Activated CD4-positive, alpha-beta T cell treated with anti-CD3 and anti-CD28 coated beads, Interleukin-2, amount 10 ng/mL, durations not matched to agents 24 days and 14 days (primary cell): ENCODE data around the gene ITIH6. TPM values are rescaled to one million over a fixed set of nuclear protein-coding genes. Genes with fewer than 3 reads are reported as not detected.
"Not testable (repeated sequence)": the region's sequence is repeated elsewhere in the genome, so short reads cannot be mapped to it uniquely, and the experiment has no call there.

ENCODE experiments used
- DNase-seq: peaks from one replicate; pipeline ENCODE4 v3.0.0; 2022
- H3K27ac Mint-ChIP-seq: one replicate; pipeline ENCODE4 v1.8.0; 2022; ENCODE audit warnings: mild to moderate bottlenecking, mixed read lengths
- H3K27me3 Mint-ChIP-seq: one replicate; pipeline ENCODE4 v1.8.0; 2022; ENCODE audit warnings: mixed read lengths
- H3K36me3 Mint-ChIP-seq: one replicate; pipeline ENCODE4 v1.8.0; 2022; ENCODE audit warnings: low read depth, mild to moderate bottlenecking, mixed read lengths
- H3K4me1 Mint-ChIP-seq: one replicate; pipeline ENCODE4 v1.8.0; 2021; ENCODE audit warnings: mixed read lengths
- H3K4me3 Mint-ChIP-seq: one replicate; pipeline ENCODE4 v1.8.0; 2022; ENCODE audit warnings: mild to moderate bottlenecking, moderate library complexity, mixed read lengths
- H3K9me3 Mint-ChIP-seq: one replicate; pipeline ENCODE4 v1.8.0; 2021; ENCODE audit warnings: mixed read lengths
- intact Hi-C: fragments of 100-400 bp; cut with micrococcal nuclease; formaldehyde crosslinking; loops from one replicate; pipeline ENCODE4 v1.15.1; 2023
- total RNA-seq: library from RNA; stranded (reverse); gene quantifications from 2 replicates; pipeline ENCODE4 v1.2.3, GENCODE V29; 2022

ITIH6 gene
- total RNA-seq, 1 donor from 2014 or later, result not detected

DNA sequence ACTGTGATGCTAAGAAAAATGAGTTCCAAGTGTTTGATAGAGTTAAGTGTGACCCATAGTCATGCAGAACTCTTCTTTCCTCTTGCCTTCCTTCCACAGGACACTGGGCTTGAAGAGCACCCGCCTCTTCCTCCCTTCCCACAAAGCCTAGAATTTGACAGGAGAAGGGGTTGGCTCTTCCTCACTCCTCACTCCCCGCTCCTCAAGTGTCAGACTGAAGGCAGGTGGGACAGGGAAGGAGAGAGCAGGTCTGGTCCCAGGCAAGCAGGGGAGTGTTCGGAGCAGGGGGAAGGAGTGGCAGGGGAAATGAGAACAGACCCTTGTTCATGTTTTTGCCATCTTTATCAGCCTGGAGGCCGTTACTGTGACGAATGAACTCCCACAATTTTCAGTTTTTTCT, 20.2 kb upstream of the ITIH6 start:
- Mint-ChIP-seq H3K4me1 (peaks cover 2% of the 10 kb centered on the region), H3K4me3 (no peak overlapping the region), H3K27ac (no peak overlapping the region), H3K27me3 (no peaks in the 10 kb centered on the region), H3K36me3 (peaks cover 16% of the 10 kb centered on the region), H3K9me3 (no peaks in the 10 kb centered on the region)
- DNase-seq, result peak; percentile 19
- intact Hi-C loops, result no loop called here

DNA sequence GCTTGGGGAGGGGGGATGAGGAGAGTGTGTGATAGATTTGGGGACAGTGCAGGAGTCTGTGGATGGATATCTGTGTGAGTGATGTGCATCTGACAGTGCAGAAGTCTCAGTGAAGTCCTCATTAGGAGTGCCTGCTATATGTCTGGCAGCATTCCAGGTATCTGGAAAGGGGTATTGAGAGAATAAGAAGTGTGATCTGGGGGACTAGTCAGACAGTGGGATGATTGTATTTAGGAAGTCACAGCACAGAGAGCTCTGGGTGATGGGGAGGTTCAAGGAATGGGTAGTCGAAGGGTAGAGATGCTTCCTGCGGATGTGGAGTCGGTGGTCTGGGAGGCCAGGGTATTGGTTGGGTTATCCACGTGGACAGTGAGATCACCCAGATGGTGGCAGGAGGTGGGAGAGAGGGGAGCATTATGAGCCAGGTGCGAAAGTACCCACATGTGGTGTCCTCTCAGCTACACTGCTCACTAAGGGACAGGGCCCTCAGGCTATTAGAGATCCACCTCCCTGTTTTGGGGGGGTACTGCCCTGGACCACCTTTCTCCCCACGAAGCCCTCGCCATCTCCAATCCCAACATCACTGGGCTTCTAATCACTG, 19.3 kb upstream of the ITIH6 start:
- Mint-ChIP-seq H3K9me3 (no peaks in the 10 kb centered on the region), H3K4me1 (peaks cover 2% of the 10 kb centered on the region), H3K4me3 (no peak overlapping the region), H3K36me3 (peaks cover 16% of the 10 kb centered on the region), H3K27me3 (no peaks in the 10 kb centered on the region), H3K27ac (no peak overlapping the region)
- DNase-seq, result peak; percentile 44
- intact Hi-C loops, result no loop called here

DNA sequence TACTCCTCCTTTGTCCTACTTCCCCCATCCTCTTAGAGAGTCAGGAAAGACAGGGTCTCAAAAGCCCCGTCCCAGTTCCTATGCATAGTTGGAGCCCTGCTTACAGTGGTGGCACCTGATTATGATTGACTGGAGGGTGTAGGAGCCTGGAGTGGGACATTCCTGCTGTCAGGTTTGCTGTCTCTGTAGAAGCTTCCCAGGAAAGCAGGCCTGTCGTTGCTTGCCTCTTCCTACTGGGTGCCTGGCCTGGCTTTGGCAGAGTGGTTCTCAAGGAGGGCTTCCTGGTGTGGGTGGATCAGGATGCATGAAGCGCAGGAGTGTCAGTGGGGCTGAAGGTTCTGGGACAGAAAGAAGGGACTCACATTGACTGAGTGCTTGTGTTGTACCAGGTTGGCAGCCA, 14.3 kb upstream of the ITIH6 start:
- peaks cover 28% of the 10 kb centered on the region for H3K36me3 Mint-ChIP-seq
- no peaks in the 10 kb centered on the region for H3K9me3 Mint-ChIP-seq
- no peak overlapping the region for H3K27ac Mint-ChIP-seq
- H3K27me3 Mint-ChIP-seq, result peaks cover 6% of the 10 kb centered on the region
- no peak for DNase-seq
- H3K4me3 Mint-ChIP-seq, result no peak overlapping the region
- peaks cover 18% of the 10 kb centered on the region for H3K4me1 Mint-ChIP-seq
- intact Hi-C loops, result no loop called here

DNA sequence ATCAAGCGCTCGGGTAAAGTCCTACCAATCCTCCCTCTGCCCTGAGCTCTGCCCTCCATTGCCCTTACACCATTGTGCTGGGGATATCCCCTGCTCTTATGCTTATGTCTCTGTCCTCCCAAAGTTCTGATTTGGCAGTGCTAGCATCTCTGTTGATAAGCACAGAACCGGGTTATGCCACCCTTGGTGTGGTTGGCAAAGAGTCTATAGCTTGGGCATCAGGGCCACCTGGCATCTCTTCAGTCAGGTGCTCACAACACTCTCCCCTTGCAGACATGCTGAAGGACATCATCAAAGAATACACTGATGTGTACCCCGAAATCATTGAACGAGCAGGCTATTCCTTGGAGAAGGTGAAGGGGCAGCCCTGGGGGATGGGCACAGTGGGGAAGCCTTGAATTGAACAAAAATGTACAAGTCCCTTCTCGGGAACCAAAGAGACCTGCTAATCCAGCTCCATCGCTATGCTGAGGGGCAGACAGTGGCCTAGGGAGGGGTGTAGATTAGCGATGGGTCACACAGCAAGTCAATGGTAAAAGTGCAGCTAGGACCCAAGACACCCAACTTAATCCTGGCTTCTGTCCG, 13.3 kb upstream of the ITIH6 start:
- H3K9me3 Mint-ChIP-seq, result no peaks in the 10 kb centered on the region
- peaks cover 27% of the 10 kb centered on the region for H3K36me3 Mint-ChIP-seq
- H3K27ac Mint-ChIP-seq, result no peak overlapping the region
- H3K27me3 Mint-ChIP-seq, result peaks cover 8% of the 10 kb centered on the region
- peaks cover 18% of the 10 kb centered on the region for H3K4me1 Mint-ChIP-seq
- no peak for DNase-seq
- peak overlapping the region; percentile 28 for H3K4me3 Mint-ChIP-seq
- intact Hi-C loops, result no loop called here

DNA sequence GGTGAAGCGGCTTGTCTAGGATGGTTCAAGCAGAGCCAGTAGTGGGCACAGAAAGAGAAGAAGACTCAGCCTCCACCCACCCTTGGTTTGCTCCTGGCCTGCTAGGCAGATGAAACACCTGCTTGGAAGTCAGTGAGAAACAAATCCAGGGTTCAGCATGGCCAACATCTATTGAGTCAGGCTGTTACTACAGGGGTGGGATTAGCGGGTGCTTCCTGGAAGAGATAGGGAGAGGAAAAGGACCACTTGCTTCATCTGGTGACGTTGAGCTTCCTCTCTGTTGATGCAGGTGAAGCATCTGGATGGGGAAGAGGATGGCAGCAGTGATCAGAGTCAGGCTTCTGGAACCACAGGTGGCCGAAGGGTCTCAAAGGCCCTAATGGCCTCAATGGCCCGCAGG, 12.5 kb upstream of the ITIH6 start:
- Mint-ChIP-seq H3K4me1 (peaks cover 18% of the 10 kb centered on the region), H3K36me3 (peaks cover 19% of the 10 kb centered on the region), H3K9me3 (no peaks in the 10 kb centered on the region), H3K27me3 (peaks cover 14% of the 10 kb centered on the region), H3K4me3 (no peak overlapping the region), H3K27ac (no peak overlapping the region)
- intact Hi-C loops, result no loop called here
- DNase-seq, result no peak

DNA sequence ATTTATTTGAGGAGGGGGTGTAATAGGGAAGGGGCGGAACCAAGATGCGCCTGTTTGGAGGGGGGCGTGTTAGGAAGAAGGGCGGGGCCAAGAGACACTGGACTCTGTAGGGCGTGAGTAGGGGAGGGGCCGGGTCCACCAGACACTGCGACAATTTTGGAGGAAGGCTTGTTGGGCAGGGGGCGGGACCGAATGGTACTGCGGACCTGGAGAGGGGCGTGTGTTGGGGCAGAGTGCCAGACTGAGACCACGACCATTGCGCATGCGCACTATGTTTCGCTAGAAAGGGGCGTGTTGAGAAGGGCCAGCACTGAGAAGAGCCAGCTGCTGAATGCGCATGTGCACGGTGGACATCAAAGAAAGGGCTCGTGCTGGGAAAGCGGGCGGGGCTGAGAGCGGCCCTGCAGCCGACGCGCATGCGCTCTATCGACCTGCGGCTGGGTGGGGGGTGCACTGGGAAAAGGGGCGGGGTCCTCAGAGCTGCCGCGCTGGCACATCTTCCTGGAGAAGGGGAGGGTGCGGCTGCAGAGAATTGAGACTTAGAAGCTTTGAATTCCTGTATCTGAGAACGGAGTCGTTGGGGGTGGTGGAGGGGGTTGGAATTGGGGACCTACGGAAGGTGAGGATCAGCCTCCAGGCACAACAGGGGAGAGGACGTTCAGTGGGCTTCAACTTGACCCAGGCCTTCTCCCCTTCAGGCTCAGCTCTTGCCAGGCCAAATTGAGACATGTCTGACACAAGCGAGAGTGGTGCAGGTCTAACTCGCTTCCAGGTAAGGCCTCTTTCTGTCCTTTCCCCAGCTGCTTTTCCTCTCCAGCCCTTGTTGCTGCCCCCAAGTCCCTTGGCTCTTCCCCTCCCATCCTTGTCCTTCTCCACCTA, 10.8 kb upstream of the ITIH6 start:
- H3K4me3 Mint-ChIP-seq, result peak overlapping the region; percentile 95
- intact Hi-C loops, result loop anchor here (1.0 to 5.0 kb wide), 7 partner anchors 112 to 908 kb away; partner anchors contain the start of genes APEX2, GNL3L, RRAGB and TSR2
- DNase-seq, result peak; percentile 96
- peaks cover 18% of the 10 kb centered on the region for H3K4me1 Mint-ChIP-seq
- H3K27me3 Mint-ChIP-seq, result peaks cover 20% of the 10 kb centered on the region
- peak overlapping the region; percentile 92 for H3K27ac Mint-ChIP-seq
- peaks cover 16% of the 10 kb centered on the region for H3K36me3 Mint-ChIP-seq
- H3K9me3 Mint-ChIP-seq, result no peaks in the 10 kb centered on the region

DNA sequence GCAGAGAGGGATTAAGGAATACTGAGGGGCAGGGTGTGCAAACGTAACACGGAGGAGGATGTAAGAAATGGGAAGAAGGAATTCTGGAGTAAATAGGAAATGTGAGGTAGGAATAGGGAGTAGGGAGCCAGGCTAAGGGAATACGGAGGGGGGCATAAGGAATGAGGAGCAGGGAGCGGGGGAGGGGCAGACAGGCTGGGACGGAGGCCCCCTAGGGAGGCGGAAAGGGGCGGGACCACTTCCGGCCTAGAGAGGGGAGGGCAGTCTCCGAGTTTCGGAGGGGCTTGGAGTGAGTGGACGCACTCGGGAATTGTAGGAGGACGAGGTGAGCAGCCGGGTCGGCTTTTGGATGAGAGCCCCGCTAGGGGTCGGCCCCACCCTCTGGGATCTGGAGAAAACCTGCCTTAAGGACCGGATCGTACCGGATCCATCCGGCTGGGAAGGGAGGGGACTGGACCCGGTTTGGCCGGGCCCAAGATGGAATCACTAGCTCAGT, 10.1 kb upstream of the ITIH6 start:
- peaks cover 20% of the 10 kb centered on the region for H3K27me3 Mint-ChIP-seq
- peak; percentile 77 for DNase-seq
- no peaks in the 10 kb centered on the region for H3K9me3 Mint-ChIP-seq
- intact Hi-C loops, result loop anchor here (1.0 to 5.0 kb wide), 7 partner anchors 113 to 909 kb away; partner anchors contain the start of genes APEX2, GNL3L, RRAGB and TSR2
- peak overlapping the region; percentile 92 for H3K27ac Mint-ChIP-seq
- peaks cover 12% of the 10 kb centered on the region for H3K36me3 Mint-ChIP-seq
- peaks cover 18% of the 10 kb centered on the region for H3K4me1 Mint-ChIP-seq
- H3K4me3 Mint-ChIP-seq, result peak overlapping the region; percentile 95

DNA sequence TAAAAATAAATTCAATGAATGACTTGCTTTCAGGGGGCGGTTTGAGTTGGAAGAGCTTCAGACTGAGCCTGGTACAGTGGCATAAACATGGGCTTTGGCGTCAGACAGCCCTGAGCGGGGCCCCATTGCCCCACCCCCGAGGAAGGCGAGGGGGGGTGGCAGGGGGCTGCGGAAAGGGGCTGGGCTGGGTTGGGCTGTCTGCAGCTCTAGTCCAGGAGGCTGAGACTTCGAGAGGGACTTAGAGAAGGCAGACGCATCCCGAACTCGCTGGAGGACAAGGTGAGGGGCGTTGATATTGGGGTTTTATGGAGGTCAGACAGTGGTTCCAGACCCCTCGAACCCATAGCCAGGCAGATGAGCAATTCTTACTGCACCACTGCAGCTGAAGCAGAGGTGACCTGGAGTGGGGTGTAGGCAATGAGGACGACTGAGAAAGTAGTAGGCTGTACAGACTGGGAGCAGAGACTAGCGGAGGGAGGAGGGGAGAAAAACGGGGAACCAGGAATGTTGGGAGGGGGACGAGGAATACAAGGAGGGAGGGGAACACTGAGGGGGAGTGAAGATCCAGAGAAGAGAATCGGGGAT, 9.6 kb upstream of the ITIH6 start, which contains the start of gene MAGED2:
Gene MAGED2, plus strand, starts transcription at position 222 of the 585 bp plus-strand sequence. CDS start 1,587 bp downstream, outside the sequence.
- no peaks in the 10 kb centered on the region for H3K9me3 Mint-ChIP-seq
- intact Hi-C loops, result loop anchor here (1.0 to 5.0 kb wide), 7 partner anchors 114 to 910 kb away; partner anchors contain the start of genes APEX2, GNL3L, RRAGB and TSR2
- peak within 1 kb of the TSS; percentile 92 for H3K27ac Mint-ChIP-seq
- DNase-seq, result peak; percentile 67
- H3K36me3 Mint-ChIP-seq, result peaks cover 12% of the 10 kb centered on the region
- peaks cover 18% of the 10 kb centered on the region for H3K4me1 Mint-ChIP-seq
- H3K27me3 Mint-ChIP-seq, result peaks cover 20% of the 10 kb centered on the region
- peak within 1 kb of the TSS; percentile 95 for H3K4me3 Mint-ChIP-seq

DNA sequence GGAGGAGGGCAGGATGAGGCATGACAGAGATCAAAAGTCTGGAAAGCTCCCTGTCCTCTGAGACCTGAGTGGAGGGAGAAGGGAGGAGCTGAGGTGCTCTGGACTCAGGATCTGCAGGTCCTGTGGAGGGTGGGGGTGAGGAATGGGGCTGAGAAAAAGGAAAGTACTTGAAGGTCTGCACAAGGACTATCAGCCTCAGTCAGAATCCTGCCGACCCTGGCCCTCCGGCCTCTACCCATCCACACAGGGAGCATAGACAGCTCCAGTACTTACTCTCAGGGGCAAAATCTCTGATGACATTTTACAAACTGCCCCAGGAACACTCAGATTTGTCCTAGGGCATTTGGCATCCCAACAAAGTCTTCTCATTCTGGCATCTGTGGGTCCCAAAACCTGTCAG, 991 bp upstream of the ITIH6 start:
- Mint-ChIP-seq H3K27me3 (peaks cover 6% of the 10 kb centered on the region), H3K4me3 (no peak overlapping the region), H3K27ac (no peak overlapping the region), H3K4me1 (no peaks in the 10 kb centered on the region), H3K9me3 (no peaks in the 10 kb centered on the region), H3K36me3 (no peaks in the 10 kb centered on the region)
- intact Hi-C loops, result no loop called here
- no peak for DNase-seq

DNA sequence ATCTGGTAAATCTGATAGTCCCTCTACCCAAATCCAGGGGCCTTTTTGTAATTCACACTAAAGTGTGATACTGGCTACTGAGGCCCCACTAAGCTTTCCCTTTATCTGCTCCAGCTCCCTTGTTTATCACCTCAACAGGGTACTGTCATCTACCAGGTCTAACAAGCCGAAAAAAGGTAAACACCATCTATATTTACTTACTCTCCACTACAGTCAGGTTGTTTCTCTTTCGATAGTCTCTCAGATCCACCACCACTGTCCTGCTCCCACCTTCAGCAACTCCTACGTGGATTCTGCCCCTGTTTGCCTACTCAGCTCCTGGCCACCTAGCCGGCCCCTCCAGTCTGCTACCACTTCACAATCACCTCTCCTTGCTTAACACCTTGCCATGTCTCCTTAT, 3.3 kb downstream of the ITIH6 start:
- intact Hi-C loops, result no loop called here
- H3K4me3 Mint-ChIP-seq, result no peak overlapping the region
- H3K4me1 Mint-ChIP-seq, result no peaks in the 10 kb centered on the region
- H3K27ac Mint-ChIP-seq, result no peak overlapping the region
- peaks cover 5% of the 10 kb centered on the region for H3K27me3 Mint-ChIP-seq
- no peaks in the 10 kb centered on the region for H3K36me3 Mint-ChIP-seq
- no peaks in the 10 kb centered on the region for H3K9me3 Mint-ChIP-seq
- DNase-seq, result no peak

DNA sequence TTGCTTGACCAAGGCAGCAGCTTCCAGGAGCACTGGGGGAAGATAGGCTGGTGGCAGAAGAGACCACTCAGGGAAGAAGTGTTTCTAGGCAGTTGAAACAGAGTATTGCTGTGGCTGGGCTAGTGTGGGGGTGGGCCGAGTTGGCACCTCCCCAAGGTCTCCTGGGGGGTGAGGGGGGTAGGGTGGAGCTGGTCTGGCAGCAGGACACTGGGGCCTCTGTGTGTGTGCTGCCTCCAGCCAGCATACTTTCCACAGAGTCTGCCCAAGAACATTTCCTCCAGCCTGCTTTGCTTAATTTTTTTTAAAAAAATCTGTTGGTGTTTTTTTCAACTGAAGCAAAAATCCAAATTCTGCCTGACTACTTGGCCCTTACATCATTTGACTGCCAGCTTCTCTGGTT, 4.0 kb downstream of the ITIH6 start:
- H3K4me3 Mint-ChIP-seq, result no peak overlapping the region
- H3K9me3 Mint-ChIP-seq, result no peaks in the 10 kb centered on the region
- intact Hi-C loops, result no loop called here
- no peaks in the 10 kb centered on the region for H3K36me3 Mint-ChIP-seq
- DNase-seq, result no peak
- peaks cover 5% of the 10 kb centered on the region for H3K27me3 Mint-ChIP-seq
- no peak overlapping the region for H3K27ac Mint-ChIP-seq
- H3K4me1 Mint-ChIP-seq, result no peaks in the 10 kb centered on the region

DNA sequence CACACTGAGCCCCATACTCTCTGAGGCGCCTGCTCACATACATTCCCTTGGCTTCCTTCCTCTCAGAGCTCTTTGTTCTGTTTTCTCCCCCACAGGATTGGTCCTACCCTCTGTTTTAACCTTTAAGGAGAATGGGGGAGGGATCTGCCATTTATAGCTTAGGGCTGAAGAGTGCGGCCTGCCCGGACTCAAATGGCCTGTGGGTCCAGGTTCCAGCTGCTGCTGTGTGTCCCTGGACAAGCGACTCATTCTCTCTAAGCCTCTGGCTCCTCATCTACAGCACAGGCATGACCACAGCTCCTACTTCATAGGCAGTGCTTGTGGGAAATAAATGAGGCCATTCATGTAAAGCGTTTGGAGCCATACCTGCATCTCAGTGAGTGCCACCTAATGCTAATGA, 8.7 kb downstream of the ITIH6 start:
- H3K4me1 Mint-ChIP-seq, DNase-seq, H3K4me3 Mint-ChIP-seq, intact Hi-C loops, H3K27me3 Mint-ChIP-seq, H3K9me3 Mint-ChIP-seq, H3K36me3 Mint-ChIP-seq, H3K27ac Mint-ChIP-seq: not testable (repeated sequence)

DNA sequence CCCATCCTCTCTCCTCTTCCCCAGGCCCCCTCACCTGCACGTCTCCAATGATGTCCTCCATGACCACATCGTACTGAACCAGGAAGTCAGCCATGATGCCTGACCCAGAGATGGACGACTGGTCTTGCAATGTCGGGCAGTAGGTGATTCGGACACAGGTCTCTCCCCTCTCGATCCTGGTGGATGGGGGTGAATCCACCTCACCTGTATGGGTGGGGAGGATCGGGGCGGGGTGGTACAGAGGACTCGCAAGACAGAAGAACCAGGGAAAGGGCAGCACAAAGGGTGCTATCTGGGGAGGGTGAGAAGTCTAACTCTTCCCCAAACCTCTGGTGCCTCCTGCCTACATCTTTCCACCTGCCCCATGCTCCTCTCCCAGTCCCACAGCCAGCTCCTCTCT, 9.6 kb downstream of the ITIH6 start:
- H3K4me1 Mint-ChIP-seq, result no peaks in the 10 kb centered on the region
- H3K27me3 Mint-ChIP-seq, result peaks cover 2% of the 10 kb centered on the region

More for the DNA sequence above, 9.6 kb downstream of the ITIH6 start:
- DNase-seq, result no peak
- intact Hi-C loops, result no loop called here
- Mint-ChIP-seq H3K9me3 (no peaks in the 10 kb centered on the region), H3K27ac (no peak overlapping the region), H3K36me3 (no peaks in the 10 kb centered on the region), H3K4me3 (no peak overlapping the region)
